Calu3 (cell line): ENCODE data around the gene STX7. TPM values are rescaled to one million over a fixed set of nuclear protein-coding genes. Genes with fewer than 3 reads are reported as not detected.

ENCODE experiments used
- BruUV-seq: library from RNA; stranded (reverse); fragments of 400-500 nt; replicated peaks from 2 replicates; lab custom pipeline; 2021; lab: Mats Ljungman, UMichigan
- CTCF ChIA-PET: fragments of 300-600 bp; sonication (Branson Sonifier 250); formaldehyde crosslinking; loops from one replicate; lab custom pipeline; 2022; ENCODE audit warnings: antibody characterized with exemption; lab: Charles Lee
- DNase-seq: peaks from one replicate; pipeline ENCODE4 v3.0.0; 2022
- H3K27ac Mint-ChIP-seq: one replicate; pipeline ENCODE4 v1.8.0; 2022; ENCODE audit warnings: mixed read lengths; ENCODE audit not compliant: unreplicated experiment
- H3K27me3 Mint-ChIP-seq: one replicate; pipeline ENCODE4 v1.8.0; 2022; ENCODE audit warnings: mixed read lengths; ENCODE audit not compliant: unreplicated experiment
- H3K36me3 Mint-ChIP-seq: one replicate; pipeline ENCODE4 v1.8.0; 2022; ENCODE audit warnings: mild to moderate bottlenecking, moderate library complexity, mixed read lengths; ENCODE audit not compliant: insufficient read depth, unreplicated experiment
- H3K4me1 Mint-ChIP-seq: one replicate; pipeline ENCODE4 v1.8.0; 2022; ENCODE audit warnings: mild to moderate bottlenecking, low read depth, mixed read lengths; ENCODE audit not compliant: unreplicated experiment
- H3K4me3 Mint-ChIP-seq: one replicate; pipeline ENCODE4 v1.8.0; 2022; ENCODE audit warnings: mild to moderate bottlenecking, low read depth, moderate library complexity, mixed read lengths; ENCODE audit not compliant: unreplicated experiment
- H3K9me3 Mint-ChIP-seq: one replicate; pipeline ENCODE4 v1.8.0; 2022; ENCODE audit warnings: low read depth, mixed read lengths; ENCODE audit not compliant: unreplicated experiment
- intact Hi-C: fragments of 100-400 bp; cut with micrococcal nuclease; formaldehyde crosslinking; loops from one replicate; pipeline ENCODE4 v1.10.0; 2022; ENCODE audit not compliant: unreplicated experiment
- total RNA-seq: library from RNA; stranded (reverse); gene quantifications from 2 replicates; pipeline ENCODE4 v1.2.3, GENCODE V29; 2022
- TF ChIP-seq, protein P1 (sequence below): fragments of 200-600 bp; IDR thresholded peaks from one replicate; pipeline ENCODE4 v1.8.0; 2022; ENCODE audit warnings: antibody characterized with exemption; ENCODE audit not compliant: unreplicated experiment

The STX7 gene
- total RNA-seq, 1 experiment from 2014 or later: 66.8 TPM

DNA sequence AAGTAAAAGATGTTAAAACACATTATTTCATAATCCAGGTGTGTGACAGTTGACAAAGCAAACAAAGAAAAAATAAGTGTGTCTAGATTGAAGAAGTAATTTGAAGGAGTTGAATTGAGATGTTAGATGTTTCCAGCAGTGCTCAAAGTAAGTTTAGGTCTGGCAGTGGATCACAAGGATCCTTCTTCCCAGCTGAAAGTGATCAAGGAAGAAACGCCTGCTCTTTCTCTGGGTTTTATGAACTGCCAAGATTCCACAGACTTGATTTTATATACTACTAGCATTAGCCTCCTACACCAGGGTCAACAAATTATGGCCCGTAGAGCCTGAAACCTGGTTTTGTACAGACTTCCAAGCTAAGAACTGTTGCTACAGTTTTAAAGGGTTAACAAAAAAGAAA lies 30.3 kb downstream of the STX7 start:
- Mint-ChIP-seq H3K27me3 (no peaks in the 10 kb centered on the region), H3K4me1 (no peaks in the 10 kb centered on the region), H3K4me3 (no peak overlapping the region), H3K9me3 (no peaks in the 10 kb centered on the region), H3K27ac (no peak overlapping the region), H3K36me3 (no peaks in the 10 kb centered on the region)
- TF ChIP-seq, protein P1, sequence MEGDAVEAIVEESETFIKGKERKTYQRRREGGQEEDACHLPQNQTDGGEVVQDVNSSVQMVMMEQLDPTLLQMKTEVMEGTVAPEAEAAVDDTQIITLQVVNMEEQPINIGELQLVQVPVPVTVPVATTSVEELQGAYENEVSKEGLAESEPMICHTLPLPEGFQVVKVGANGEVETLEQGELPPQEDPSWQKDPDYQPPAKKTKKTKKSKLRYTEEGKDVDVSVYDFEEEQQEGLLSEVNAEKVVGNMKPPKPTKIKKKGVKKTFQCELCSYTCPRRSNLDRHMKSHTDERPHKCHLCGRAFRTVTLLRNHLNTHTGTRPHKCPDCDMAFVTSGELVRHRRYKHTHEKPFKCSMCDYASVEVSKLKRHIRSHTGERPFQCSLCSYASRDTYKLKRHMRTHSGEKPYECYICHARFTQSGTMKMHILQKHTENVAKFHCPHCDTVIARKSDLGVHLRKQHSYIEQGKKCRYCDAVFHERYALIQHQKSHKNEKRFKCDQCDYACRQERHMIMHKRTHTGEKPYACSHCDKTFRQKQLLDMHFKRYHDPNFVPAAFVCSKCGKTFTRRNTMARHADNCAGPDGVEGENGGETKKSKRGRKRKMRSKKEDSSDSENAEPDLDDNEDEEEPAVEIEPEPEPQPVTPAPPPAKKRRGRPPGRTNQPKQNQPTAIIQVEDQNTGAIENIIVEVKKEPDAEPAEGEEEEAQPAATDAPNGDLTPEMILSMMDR: no peak
- DNase-seq: no peak
- intact Hi-C loops: loop anchor here (10.0 kb wide), 1 partner anchor 88 kb away; no protein-coding TSS in a partner anchor
- BruUV-seq: no TSS peak
- CTCF ChIA-PET: interaction anchor here (1.1 kb wide), 1 partner anchor 203 kb away, joined by 3 read pairs; no protein-coding TSS in a partner anchor

DNA sequence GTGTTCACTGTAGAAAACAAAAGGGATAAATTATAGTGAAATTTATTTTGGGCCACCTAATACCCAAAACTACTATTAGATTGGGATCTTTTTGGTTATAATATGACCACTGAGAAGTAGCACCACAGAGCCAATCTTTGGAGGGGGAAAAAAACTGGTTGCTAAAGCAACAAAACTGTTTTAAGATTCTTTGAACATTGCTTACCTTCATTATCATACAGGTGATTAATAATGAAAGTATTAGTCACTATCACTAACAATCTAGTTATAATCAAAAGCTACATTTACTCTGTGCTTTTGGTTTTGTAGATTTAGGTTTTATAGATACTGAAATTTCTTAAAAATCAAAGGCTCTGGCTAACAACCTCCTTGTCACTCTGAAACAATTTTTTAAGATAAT lies 31.7 kb downstream of the STX7 start:
- TF ChIP-seq, protein P1: no peak
- Mint-ChIP-seq H3K36me3 (no peaks in the 10 kb centered on the region), H3K4me3 (no peak overlapping the region), H3K27me3 (no peaks in the 10 kb centered on the region), H3K27ac (no peak overlapping the region), H3K4me1 (no peaks in the 10 kb centered on the region), H3K9me3 (no peaks in the 10 kb centered on the region)
- intact Hi-C loops: loop anchor here (10.0 kb wide), 1 partner anchor 86 kb away; no protein-coding TSS in a partner anchor
- BruUV-seq: no TSS peak
- DNase-seq: no peak
- CTCF ChIA-PET: interaction anchor here (0.7 kb wide), 1 partner anchor 202 kb away, joined by 3 read pairs; no protein-coding TSS in a partner anchor

DNA sequence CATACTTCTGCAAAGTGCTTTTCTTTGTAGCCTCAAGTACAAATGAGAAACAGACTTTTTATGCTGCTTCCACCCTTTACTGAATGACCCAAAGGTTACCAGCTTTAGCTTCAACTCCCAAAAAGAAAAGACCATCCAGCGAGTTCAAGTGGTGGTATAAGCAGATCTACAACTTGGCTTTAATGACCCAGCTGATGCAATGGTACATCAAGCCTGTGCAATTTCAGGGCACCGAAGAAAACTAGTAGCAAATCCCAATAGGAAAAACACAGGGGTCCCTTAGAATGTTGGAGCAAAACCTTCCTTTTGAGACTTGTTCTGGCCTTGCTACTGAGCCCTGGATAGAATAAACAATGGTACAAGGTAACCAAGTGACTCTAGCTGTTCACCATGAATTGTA lies 33.8 kb downstream of the STX7 start:
- Mint-ChIP-seq H3K4me3 (no peak overlapping the region), H3K27me3 (no peaks in the 10 kb centered on the region), H3K4me1 (no peaks in the 10 kb centered on the region), H3K27ac (no peak overlapping the region), H3K9me3 (no peaks in the 10 kb centered on the region), H3K36me3 (no peaks in the 10 kb centered on the region)
- CTCF ChIA-PET: interaction anchor here (0.5 kb wide), 1 partner anchor 636 kb away, joined by 3 read pairs; no protein-coding TSS in a partner anchor
- TF ChIP-seq, protein P1: no peak
- no TSS peak for BruUV-seq
- intact Hi-C loops: no loop called here
- no peak for DNase-seq

DNA sequence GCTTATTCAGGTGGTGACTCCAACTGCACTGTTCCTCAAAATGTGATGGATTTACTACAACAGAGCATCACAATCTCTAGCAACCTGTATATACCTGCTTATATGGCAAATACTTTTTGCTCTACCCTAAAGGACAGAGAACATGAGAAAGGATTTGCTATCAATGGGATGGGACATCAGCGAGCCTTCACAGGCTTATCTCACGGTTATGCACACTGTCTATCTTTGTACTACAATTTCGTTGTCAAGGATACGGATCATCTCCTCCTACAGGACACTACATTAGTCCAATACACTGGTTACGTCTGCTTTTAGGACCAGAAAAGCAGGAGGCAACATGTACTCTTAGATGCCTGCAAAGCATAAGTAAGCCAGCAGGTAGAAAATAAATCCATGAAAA lies 34.2 kb downstream of the STX7 start:
- Mint-ChIP-seq H3K4me3 (no peak overlapping the region), H3K36me3 (no peaks in the 10 kb centered on the region), H3K9me3 (no peaks in the 10 kb centered on the region), H3K27ac (no peak overlapping the region), H3K4me1 (no peaks in the 10 kb centered on the region), H3K27me3 (no peaks in the 10 kb centered on the region)
- TF ChIP-seq, protein P1: no peak
- CTCF ChIA-PET: interaction anchor here (0.5 kb wide), 1 partner anchor 635 kb away, joined by 3 read pairs; no protein-coding TSS in a partner anchor
- intact Hi-C loops: no loop called here
- BruUV-seq: no TSS peak
- no peak for DNase-seq
